MCF 10A (cell line): Measurements from ENCODE around the gene HCN2. TPM values are rescaled to one million over a fixed set of nuclear protein-coding genes. Genes with fewer than 3 reads are reported as not detected.

Experiments used
- BruUV-seq: library from RNA; stranded (reverse); fragments of 400-500 nt; replicated peaks from 2 replicates; lab custom pipeline; 2021; lab: Mats Ljungman, UMichigan
- CTCF ChIA-PET: fragments of 300-600 bp; sonication (Branson Sonifier 250); formaldehyde crosslinking; extraction: SDS; loops from one replicate; lab custom pipeline; 2021; ENCODE audit warnings: antibody characterized with exemption, inconsistent platforms; lab: Yijun Ruan, JAX
- POLR2A ChIA-PET: fragments of 300-600, 350-650 bp; sonication (Branson Sonifier 250); formaldehyde crosslinking; extraction: SDS; loops from one replicate; lab custom pipeline; 2020; ENCODE audit warnings: antibody characterized with exemption, inconsistent platforms; lab: Yijun Ruan, JAX
- DNase-seq: peaks from one replicate; pipeline ENCODE4 v3.0.0-alpha.2; 2018; ENCODE audit not compliant: unreplicated experiment
- H3K27ac Mint-ChIP-seq: one replicate; pipeline ENCODE4 v1.8.0; 2022; ENCODE audit warnings: mild to moderate bottlenecking, low read depth, mixed read lengths; ENCODE audit not compliant: unreplicated experiment
- H3K27me3 Mint-ChIP-seq: one replicate; pipeline ENCODE4 v1.8.0; 2022; ENCODE audit warnings: mixed read lengths; ENCODE audit not compliant: insufficient read depth, unreplicated experiment
- H3K36me3 Mint-ChIP-seq: one replicate; pipeline ENCODE4 v1.8.0; 2022; ENCODE audit warnings: mild to moderate bottlenecking, moderate library complexity, mixed read lengths; ENCODE audit not compliant: insufficient read depth, unreplicated experiment
- H3K4me1 Mint-ChIP-seq: one replicate; pipeline ENCODE4 v1.8.0; 2022; ENCODE audit warnings: mixed read lengths; ENCODE audit not compliant: insufficient read depth, unreplicated experiment
- H3K4me3 Mint-ChIP-seq: one replicate; pipeline ENCODE4 v1.8.0; 2022; ENCODE audit warnings: mild to moderate bottlenecking, moderate library complexity, mixed read lengths; ENCODE audit not compliant: unreplicated experiment
- H3K9me3 Mint-ChIP-seq: one replicate; pipeline ENCODE4 v1.8.0; 2022; ENCODE audit warnings: mixed read lengths; ENCODE audit not compliant: unreplicated experiment
- intact Hi-C: fragments of 100-400 bp; cut with micrococcal nuclease; formaldehyde crosslinking; loops from 2 replicates; pipeline ENCODE4 v1.14.1; 2022
- total RNA-seq: library from RNA; stranded (reverse); gene quantifications from 2 replicates; pipeline ENCODE4 v1.2.3, GENCODE V29; 2022
- TF ChIP-seq, protein P1 (sequence below): fragments of 200-600 bp; IDR thresholded peaks from one replicate; pipeline ENCODE4 v1.8.0; 2022; ENCODE audit warnings: antibody characterized with exemption, mild to moderate bottlenecking; ENCODE audit not compliant: unreplicated experiment

Gene HCN2
- total RNA-seq, 1 experiment from 2014 or later = 0.68 TPM

DNA sequence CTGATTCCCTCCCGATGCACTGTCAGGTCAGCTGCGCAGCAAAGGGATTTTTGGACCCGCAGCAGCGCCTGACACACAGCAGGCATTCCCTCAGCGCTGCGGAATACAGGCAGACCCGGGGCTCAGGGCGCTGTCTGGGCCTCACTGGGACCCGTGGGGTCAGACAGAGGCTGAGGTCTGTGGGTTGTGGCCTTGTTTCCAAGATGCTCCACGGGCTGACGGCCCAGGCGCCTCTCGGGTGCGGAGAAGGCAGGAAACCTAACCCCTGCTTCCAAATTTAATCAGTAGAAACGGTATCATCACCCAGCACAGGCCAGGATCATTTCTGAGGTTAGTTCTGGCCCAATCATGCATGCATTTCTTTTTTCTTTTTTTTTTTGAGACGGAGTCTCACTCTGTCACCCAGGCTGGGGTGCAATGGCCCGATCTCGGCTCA lies 74.0 kb downstream of the HCN2 start:
- BruUV-seq = no TSS peak
- H3K4me1 Mint-ChIP-seq = peaks cover 31% of the 10 kb centered on the region

DNA sequence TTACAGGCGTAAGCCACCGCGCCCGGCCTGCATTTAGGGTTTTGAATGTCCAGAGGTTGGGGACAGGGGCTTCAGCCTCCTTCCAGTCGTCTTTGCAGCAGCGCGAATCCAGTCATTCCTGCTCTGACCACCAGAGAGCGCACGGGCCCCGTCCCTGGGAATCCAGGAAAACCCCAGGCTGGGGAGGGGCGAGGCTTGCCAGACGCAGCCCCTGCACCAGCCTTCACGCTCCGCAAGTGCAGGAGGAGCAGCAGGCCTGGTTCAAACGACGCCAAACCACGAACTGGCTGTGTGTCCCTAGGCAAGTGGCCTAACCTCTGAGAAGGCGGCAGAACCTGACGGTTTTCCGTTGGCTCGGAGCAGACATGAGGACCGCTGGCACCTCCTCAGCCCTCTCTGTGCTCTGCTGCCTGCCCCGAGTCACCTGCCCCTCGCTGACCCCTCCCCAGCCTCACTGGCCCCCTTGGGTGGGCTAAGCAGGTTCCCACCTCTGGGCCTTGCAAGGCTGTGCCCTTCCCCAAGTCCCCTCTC lies 75.3 kb downstream of the HCN2 start:
- POLR2A ChIA-PET = no interaction called here
- DNase-seq = peak; percentile 76
- intact Hi-C loops = loop anchor here (1.0 to 5.0 kb wide), 2 partner anchors 69 to 78 kb away; partner anchors contain the start of gene HCN2
- CTCF ChIA-PET = interaction anchor here (0.6 to 2.2 kb wide), 2 partner anchors 59 to 69 kb away, joined by 3 to 7 read pairs; no protein-coding TSS in a partner anchor
- Mint-ChIP-seq H3K36me3 (no peaks in the 10 kb centered on the region), H3K9me3 (no peaks in the 10 kb centered on the region), H3K27me3 (no peaks in the 10 kb centered on the region), H3K4me1 (peaks cover 25% of the 10 kb centered on the region), H3K27ac (no peak overlapping the region), H3K4me3 (peak overlapping the region; percentile 56)
- no TSS peak for BruUV-seq
- TF ChIP-seq, protein P1, sequence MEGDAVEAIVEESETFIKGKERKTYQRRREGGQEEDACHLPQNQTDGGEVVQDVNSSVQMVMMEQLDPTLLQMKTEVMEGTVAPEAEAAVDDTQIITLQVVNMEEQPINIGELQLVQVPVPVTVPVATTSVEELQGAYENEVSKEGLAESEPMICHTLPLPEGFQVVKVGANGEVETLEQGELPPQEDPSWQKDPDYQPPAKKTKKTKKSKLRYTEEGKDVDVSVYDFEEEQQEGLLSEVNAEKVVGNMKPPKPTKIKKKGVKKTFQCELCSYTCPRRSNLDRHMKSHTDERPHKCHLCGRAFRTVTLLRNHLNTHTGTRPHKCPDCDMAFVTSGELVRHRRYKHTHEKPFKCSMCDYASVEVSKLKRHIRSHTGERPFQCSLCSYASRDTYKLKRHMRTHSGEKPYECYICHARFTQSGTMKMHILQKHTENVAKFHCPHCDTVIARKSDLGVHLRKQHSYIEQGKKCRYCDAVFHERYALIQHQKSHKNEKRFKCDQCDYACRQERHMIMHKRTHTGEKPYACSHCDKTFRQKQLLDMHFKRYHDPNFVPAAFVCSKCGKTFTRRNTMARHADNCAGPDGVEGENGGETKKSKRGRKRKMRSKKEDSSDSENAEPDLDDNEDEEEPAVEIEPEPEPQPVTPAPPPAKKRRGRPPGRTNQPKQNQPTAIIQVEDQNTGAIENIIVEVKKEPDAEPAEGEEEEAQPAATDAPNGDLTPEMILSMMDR = peak; percentile 98

More for the DNA sequence above, 74.0 kb downstream of the HCN2 start:
- TF ChIP-seq, protein P1 = no peak
- CTCF ChIA-PET = interaction anchor here (0.7 to 1.8 kb wide), 4 partner anchors 14 to 71 kb away, joined by 3 to 7 read pairs (median 5); no protein-coding TSS in a partner anchor
- intact Hi-C loops = loop anchor here (5.0 kb wide), 1 partner anchor 76 kb away; the partner anchor contains the start of gene HCN2
- H3K27me3 Mint-ChIP-seq = no peaks in the 10 kb centered on the region
- POLR2A ChIA-PET = interaction anchor here (0.6 to 2.2 kb wide), 13 partner anchors 9 to 589 kb away, joined by 3 to 49 read pairs (median 4); partner anchors contain the start of genes FSTL3, MISP and PTBP1
- DNase-seq = no peak
- H3K9me3 Mint-ChIP-seq = no peaks in the 10 kb centered on the region
- H3K36me3 Mint-ChIP-seq = peaks cover 7% of the 10 kb centered on the region
- peak overlapping the region; percentile 87 for H3K4me3 Mint-ChIP-seq
- H3K27ac Mint-ChIP-seq = peak overlapping the region; percentile 80

Other genes starting within 250 kb of the HCN2 start
- gene MIER2, start 245.1 kb upstream of the HCN2 start, total RNA-seq = 24.2 TPM in 2 replicates
- gene C2CD4C, start 180.7 kb upstream of the HCN2 start, total RNA-seq = 0.49 and 0.88 TPM in 2 replicates
- gene SHC2, start 128.8 kb upstream of the HCN2 start, total RNA-seq = 0.77 and 2.8 TPM in 2 replicates
- gene MADCAM1, start 93.4 kb upstream of the HCN2 start, total RNA-seq = 0.25 and 0.47 TPM in 2 replicates
- 11.9 and 12.6 TPM in 2 replicates for gene TPGS1, start 82.4 kb upstream of the HCN2 start, total RNA-seq
- gene CDC34, start 58.1 kb upstream of the HCN2 start, total RNA-seq = 49.7 and 61.3 TPM in 2 replicates
- gene GZMM, start 45.8 kb upstream of the HCN2 start, total RNA-seq = not detected in 2 replicates
- gene BSG, start 17.3 kb upstream of the HCN2 start, total RNA-seq = 550 and 557 TPM in 2 replicates
- 36.9 and 40.9 TPM in 2 replicates for gene POLRMT, start 43.7 kb downstream of the HCN2 start, total RNA-seq
- not detected in 2 replicates for gene FGF22, start 50.0 kb downstream of the HCN2 start, total RNA-seq
- gene RNF126, start 73.3 kb downstream of the HCN2 start, total RNA-seq = 53.9 and 68.0 TPM in 2 replicates
- 172 and 183 TPM in 2 replicates for gene FSTL3, start 86.5 kb downstream of the HCN2 start, total RNA-seq
- gene PRSS57, start 105.6 kb downstream of the HCN2 start, total RNA-seq = not detected in 2 replicates
- 0.44 TPM in 1 of 2 replicates, not detected in the other for gene PALM, start 119.1 kb downstream of the HCN2 start, total RNA-seq
- gene MISP, start 161.2 kb downstream of the HCN2 start, total RNA-seq = 33.7 and 35.0 TPM in 2 replicates
- gene PTBP1, start 207.6 kb downstream of the HCN2 start, total RNA-seq = 348 and 431 TPM in 2 replicates
- gene PLPPR3, start 232.1 kb downstream of the HCN2 start, total RNA-seq = not detected in 2 replicates
- not detected in 2 replicates for gene AZU1, start 238.0 kb downstream of the HCN2 start, total RNA-seq